Inflammatory macrophage treated with lipopolysaccharide for 1 hour (primary cell): Measurements from ENCODE around the gene ABHD12.
A peak's percentile ranks its signal among the peaks of the same experiment; 100 is the strongest.

Experiments
- DNase-seq, 2 donors: peaks; one replicate each; pipeline ENCODE4 v3.0.0-alpha.2; 2020 to 2022

The ABHD12 gene

DNA sequence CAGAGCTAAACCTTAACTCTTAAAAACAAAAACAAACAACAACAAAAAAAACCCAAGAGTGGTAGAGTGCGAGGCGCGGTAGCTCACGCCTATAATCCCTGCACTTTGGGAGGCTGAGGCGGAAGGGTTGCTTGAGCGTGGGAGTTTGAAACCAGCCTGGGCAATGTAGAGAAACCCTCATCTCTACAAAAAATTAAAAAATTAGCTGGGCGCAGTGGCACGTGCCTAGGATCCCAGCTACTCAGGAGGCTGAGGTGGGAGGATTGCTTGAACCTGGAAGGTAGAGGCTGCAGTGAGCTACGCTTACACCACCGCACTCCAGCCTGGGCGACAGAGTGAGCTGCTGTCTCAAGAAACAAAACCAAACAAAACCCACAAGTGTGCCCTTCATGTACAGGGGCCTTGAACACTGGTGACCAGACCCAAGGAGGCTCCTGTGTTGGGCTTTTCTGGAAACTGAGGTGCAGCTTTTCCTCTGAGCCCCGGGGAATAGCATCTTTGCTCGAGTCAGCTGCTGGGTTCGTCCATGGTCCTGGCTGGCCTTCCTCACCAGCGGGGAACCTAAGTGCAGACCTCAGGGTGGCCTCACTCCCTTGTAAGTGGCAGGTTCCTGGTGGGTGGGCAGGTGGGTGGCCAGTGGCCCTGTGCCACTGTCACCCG, 102.9 kb downstream of the ABHD12 start:
- no peak for DNase-seq

DNA sequence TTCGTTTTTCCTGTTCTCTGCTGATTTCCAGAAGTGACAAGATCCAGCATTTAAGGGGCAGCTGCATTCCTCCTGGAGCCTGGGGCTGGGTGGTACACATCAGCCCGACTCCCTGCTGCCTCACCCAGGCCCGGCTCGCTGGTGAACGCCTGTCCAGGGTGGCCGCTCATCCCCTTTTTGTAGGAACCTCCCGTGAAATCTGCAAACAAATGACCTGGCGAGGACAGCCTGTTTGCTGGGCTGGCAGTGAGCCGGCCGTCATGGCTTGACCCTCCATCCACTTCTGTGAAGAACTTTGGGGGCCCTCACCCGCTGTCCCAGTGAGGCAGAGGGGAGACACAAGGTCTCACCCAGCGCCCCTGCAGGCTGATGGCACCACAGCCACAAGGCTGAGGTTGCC, 103.7 kb downstream of the ABHD12 start:
- DNase-seq: no peak

GRCh38 chr20:25285856-25286798, 104.5 kb downstream of the ABHD12 start:
- no peak for DNase-seq

DNA sequence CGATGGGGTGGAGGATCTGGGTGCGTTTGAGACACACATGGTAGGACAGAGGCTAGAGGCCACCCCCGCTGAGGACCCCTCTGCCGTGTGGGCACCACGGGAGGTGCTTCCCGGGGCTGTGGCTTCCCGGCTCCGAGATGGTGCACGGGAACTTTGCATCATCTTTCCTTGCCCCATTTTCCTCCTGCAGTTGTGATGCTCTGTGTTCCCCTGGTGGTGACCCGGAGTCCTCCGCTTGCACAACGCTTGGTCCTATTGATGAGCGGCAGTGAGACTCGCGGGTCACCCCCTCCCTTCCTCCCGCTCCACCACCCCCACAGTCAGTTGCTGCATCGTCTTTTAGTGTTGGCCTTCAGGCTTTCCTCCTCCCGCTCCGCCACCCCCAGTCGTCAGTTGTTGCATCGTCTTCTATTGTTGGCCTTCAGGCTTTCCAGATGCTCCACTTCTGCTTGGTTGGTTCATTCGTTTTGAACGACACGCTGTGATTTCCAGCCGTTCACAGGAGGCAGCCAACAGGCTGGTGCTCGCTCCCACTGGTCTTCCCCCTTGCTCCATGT, 105.5 kb downstream of the ABHD12 start:
- peak in 1 of 2 donors; percentile 7 for DNase-seq

DNA sequence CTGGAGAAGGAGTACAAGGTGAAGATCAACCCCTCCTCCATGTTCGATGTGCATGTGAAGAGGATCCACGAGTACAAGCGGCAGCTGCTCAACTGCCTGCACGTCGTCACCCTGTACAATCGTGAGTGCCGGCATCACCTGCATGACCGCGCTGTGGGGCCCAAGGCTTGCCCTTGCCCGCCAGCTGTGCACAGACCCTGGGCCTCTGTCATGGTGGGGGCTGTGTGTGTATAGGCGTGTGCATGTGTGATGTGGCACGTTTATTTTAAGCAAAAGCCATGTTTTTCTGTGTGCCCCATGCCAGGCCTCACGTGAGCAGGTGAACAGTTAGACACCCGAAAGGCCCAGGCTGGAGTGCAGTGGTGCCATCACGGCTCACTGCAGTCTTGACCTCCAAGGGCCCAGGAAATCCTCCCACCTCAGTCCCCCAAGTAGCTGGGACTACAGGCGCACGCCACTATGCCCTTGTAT, 106.5 kb downstream of the ABHD12 start:
- DNase-seq: no peak

GRCh38 chr20:25283221-25283951, 107.2 kb downstream of the ABHD12 start:
- no peak for DNase-seq

DNA sequence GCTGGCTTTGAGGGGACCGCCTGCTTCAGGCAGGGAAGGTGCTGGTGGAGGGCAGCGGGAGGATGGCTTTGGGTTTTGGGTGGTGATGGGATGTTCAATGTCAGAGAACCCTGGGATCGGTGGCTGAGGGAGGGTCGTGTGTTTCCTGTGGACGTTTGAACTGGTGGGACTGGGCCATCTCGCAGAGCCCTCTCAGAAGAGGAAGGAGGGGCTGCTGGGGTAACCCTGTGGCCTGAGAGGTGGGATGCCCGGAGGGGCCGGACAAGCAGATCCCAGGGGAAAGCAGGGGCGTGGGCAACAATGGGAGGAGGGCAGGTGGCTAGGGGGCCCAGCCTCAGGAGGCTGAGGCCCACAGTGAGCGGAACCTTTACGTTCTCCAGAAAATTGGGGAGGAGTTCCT, 107.8 kb downstream of the ABHD12 start:
- no peak for DNase-seq

GRCh38 chr20:25282034-25282781, 108.4 kb downstream of the ABHD12 start:
- no peak for DNase-seq

DNA sequence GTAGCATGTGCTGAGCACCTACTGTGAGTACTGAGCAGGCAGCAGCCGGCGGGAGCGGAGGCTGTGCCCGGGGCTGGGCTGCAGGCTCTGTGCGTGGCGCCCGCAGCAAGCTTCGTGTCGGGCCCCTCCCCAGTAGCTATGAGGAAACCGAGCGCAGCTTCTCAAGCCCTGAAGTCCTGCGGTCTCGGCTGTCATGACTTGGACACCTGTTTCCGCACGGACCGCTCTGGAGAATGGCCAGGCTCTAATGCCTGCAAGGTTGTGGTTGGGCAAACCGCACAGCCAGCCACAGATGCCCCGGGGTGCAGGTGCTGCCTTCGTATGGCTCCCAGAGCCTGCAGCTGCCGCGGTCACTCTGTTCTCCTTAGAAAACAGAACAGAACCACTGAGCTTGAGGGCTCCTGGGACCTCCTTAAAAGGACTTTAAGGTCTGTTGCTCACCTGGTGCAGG, 109.1 kb downstream of the ABHD12 start:
- no peak for DNase-seq

DNA sequence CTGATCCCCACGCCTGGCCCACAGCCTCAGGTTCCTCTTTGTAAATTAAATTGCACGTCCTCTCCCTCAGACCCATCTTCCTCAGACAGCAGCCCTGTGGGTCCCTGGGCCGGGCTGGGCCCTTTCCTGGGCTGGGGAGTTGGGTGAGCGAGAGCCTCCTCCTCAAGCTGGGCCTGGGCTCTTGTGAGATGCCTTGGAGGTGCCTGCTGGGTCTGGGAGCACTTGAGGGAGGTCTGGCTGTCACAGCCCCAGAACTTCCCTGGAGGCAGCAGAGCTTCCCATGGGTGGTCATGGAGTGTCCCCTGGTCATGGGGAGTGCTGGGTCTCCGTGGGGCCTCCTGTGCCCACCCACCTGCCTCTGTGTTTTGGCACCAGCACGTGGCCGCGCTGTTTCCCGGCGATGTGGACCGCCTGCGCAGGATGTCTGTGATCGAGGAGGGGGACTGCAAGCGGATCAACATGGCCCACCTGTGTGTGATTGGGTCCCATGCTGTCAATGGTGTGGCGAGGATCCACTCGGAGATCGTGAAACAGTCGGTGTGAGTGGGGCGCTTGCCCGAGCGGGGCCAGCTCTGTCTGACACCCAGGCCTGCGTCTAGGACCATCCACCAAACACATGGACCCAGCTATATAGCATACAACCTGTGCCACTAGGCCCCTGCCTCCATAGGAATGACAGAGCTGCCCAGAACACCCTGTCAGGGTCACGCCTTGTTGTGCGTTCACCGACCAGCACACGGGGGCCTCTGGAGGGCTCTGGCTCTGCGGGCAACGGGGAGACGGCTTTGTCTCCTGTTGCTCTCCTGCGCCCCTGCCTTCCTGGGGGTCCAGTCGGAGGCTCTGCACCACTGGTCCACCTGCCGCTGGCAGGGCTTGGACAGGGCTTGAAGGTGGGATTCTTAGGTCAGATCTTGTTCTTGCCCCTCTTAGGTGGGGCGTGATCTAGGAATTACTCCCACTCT, 109.8 kb downstream of the ABHD12 start:
- no peak for DNase-seq

GRCh38 chr20:25280051-25280573, 110.5 kb downstream of the ABHD12 start:
- DNase-seq: no peak

DNA sequence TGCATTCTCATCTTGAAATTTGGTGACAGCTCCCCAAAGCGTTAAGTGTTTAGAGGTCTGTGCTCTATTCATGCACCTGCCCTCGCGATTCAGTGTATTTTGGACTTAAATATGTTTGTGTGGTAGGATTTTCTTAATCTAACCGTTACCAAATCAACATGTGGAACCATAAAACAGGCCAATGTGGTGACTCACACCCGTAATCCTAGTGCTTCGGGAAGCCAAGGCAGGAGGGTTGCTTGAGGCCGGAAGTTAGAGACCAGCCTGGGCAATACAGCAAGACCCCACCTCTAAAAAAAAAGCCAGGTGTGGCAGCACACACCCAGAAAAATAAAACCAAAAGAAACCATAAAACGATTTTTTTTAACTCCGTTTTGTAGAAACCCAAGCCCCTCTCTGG, 111.2 kb downstream of the ABHD12 start:
- DNase-seq: no peak

DNA sequence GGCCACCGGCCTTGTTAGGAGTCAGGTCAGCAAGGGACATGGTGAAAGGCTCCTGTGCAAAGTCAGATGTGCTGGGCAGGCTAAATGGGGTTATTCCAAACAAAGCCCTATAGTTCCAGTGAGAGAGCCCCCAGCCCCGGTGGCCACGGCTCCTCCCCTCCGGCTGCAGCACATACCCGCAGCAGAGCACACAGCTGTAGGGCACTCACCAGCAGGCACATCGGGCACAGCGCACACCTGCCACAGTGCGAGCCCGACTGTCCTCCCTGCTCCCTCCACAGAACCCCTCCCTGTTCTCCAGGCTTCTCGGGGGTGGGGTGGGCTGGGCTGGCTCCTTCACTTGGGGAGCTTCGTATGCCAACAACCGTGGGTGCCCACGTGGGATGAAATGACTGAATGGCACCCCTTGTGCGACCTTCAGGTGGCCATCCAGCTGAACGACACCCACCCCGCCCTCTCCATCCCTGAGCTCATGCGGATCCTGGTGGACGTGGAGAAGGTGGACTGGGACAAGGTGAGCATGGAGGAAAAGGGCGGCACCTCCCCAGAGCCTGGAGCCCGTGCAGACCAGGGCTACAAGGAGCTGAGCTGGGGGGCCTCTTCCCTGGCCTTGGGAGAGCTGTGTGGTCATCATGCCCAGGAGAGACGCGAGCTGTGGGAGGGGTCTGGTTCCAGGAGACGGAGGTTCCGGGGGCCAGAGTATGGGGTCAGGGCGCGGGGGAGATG, 111.8 kb downstream of the ABHD12 start:
- DNase-seq: no peak

GRCh38 chr20:25277941-25278521, 112.6 kb downstream of the ABHD12 start:
- DNase-seq: no peak

DNA sequence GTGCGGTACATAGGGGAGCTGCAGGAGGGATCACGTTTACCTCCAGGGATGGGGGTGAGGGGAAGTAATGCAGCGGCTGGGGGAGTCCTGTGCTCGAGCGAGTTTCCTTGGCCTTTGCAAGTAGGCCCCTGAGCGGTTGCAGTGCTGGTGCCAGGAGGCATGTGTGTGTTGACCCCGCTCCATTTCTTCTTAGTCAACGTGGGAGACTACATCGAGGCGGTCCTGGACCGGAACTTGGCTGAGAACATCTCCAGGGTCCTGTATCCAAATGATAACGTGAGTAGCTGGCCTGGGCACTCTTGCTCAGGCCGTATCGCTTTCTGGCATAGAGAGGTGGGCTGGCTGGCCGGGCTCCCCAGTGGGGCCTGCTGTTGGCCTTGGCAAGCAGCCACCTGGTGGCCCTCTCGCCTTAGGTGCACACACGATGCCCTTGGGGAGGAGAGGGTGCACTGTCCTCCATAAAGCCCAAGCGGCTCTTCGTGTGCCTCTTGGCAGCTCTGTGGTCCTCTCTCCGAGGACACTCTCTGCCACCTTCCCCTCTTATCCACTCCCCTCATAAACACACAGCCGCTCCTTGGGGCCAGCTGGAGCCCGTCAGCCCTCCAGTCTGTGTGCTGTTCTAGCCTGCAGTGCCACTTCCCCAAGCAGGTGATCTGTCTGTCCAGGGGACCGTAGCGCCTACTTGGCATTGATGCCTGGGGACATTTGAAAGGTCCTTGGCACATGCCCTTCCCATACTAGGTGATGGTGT, 113.4 kb downstream of the ABHD12 start:
- no peak for DNase-seq

DNA sequence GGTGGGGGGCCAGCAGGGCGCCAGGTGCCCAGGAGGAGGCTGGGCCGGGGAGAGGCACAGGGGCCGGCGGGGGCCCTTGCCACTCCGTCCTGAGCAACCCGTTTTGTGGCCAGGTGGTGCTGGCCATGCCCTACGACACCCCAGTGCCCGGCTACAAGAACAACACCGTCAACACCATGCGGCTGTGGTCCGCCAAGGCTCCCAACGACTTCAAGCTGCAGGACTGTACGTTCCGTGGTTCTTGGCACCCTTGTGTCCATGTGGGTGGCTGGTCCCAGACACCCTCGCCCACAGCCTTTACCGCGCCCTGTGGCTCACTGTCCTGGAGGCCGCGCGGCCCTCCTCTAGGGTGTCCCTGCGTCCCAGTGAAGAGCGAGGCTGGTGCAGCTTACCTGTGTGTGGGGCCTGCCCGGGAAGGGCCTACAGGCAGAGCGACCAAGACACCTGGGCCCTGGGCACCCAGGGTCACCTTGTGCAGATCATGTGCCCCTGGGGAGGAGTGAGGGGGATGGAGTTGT, 114.0 kb downstream of the ABHD12 start:
- no peak for DNase-seq

DNA sequence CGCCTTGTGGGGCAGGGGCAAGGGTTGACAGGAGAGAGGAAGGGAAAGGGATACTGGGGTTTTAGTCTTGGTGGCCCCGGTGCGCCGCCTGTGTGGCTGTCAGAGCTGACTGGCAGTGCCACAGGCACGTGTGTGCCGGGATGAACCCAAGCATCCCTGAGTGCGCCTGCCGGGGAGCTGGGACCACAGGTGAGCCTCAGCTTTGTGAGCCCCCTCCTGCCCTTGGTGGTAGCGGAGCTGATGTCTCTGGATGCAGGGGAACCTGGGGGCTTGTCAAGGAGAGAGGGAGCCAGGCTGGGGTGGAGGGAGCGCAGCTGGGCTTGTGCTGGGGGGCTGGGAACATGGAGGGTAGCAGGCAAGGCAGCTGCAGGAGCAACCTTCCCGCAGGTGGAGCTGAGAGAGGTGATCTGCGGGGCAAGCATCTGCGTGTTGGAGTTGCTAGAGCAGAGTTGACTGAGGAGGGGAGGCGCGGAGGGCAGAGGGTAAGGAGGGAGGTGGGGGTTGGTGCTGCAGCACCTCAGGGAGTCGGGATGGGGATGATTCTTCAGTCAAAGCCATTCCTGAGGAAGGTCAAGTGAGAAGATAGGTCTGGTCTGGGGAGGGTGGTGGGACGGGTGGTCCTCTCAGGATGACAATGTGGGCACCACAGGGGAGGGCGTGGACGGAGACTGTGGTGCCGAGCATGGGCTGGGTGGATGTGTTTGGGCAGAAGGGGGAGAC, 114.7 kb downstream of the ABHD12 start:
- no peak for DNase-seq
